AG09309 (cell line): ENCODE measurements around the gene PCYT1B.

ENCODE experiments used
- DNase-seq: peaks from one replicate; pipeline ENCODE4 v3.0.0-alpha.2; 2010; ENCODE audit warnings: low read depth
- H3K4me3 ChIP-seq: 2 replicates; pipeline ENCODE4 v1.5.1; 2011; ENCODE audit warnings: mild to moderate bottlenecking, low read depth, low read length, moderate library complexity; ENCODE audit not compliant: control insufficient read depth
- CTCF ChIP-seq: IDR thresholded peaks from 2 replicates; pipeline ENCODE4 v1.5.1; 2011; ENCODE audit warnings: mild to moderate bottlenecking, low read depth, low read length, inconsistent platforms; ENCODE audit not compliant: insufficient read depth, control insufficient read depth; ENCODE audit errors: missing control alignments

Gene PCYT1B

DNA sequence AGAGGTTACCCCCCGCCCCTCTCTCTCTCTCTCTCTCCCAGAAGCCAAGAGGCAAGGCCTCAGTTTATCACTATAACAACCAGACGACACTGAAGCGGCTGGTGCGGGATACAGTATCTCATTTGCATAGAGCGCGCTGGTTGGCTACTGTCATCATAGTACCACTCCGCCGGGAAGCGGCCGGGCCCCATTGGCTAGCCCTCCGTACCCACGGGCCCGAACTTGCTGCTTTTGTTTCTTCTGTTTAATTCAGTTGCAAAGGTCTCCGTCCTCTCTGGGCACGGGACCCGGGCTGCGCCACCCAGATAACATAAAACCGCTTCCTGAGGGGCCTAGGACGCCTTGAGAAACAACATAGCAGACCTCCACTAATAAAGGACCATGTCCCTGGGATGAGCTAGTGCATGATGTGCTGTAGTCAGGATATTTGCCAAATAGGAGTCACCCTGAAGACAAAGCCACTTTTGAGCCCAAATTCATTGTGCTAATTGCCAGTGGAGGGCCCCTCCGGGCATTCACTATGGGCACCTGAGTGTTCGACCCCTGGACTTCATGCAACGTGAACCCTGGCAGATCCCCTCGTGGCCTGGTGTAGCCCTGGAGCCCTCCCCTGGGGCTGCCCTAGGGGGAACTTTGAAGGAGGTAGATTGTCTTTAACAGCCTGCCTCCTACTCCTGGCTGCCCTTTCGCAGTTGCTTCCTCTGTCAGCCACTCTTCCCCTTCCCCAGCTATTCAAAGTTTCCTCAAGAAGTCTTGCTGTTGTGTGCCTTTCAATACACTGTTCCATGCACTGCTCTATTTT, at the start of gene PCYT1B:
Gene PCYT1B (minus strand): TSS at position 91 of the 802 bp plus-strand sequence. CDS start 242 bp downstream, outside the sequence.
- no peak for DNase-seq
- TF ChIP-seq CTCF, result no peak
- H3K4me3 ChIP-seq, result no peak within 1 kb of the TSS

GRCh38 chrX:24696294-24696693, 49.1 kb upstream of the PCYT1B start:
- no peak overlapping the region for H3K4me3 ChIP-seq
- no peak for TF ChIP-seq CTCF
- no peak for DNase-seq

GRCh38 chrX:24694825-24695224, 47.7 kb upstream of the PCYT1B start:
- no peak for TF ChIP-seq CTCF
- H3K4me3 ChIP-seq, result no peak overlapping the region
- DNase-seq, result no peak

- H3K4me3 ChIP-seq, result peak within 1 kb of the TSS; percentile 88
- peak; percentile 82 for DNase-seq
- peak; percentile 11 for TF ChIP-seq CTCF
These were observed 46.5 kb upstream of the PCYT1B start, which contains the start of gene POLA1 for GRCh38 chrX:24693453-24694202. Gene POLA1, plus strand, starts transcription at chrX:24693918. Its CDS starts 44 bp downstream, at chrX:24693962.

- H3K4me3 ChIP-seq, result no peak overlapping the region
- no peak for TF ChIP-seq CTCF
- no peak for DNase-seq
These were observed 45.2 kb upstream of the PCYT1B start for GRCh38 chrX:24692305-24692704.

DNA sequence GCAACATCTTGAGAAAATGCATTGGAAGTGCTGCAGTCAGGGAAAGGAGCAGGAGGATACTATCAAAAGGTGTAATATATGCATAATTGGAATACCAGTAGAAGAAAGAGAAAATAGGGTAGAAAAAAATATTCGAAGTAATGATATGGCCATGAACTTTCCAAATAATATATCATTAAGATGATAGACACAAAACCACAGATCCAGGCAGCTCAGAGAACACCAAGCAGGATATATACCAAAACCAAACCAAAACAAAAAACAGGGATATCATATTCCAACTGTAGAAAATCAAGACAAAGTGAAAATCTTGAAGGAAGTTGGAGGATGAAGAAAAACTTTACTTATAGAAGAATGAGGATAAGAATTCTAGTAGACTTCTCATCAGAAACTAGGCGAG, 36.9 kb upstream of the PCYT1B start:
- no peak overlapping the region for H3K4me3 ChIP-seq
- TF ChIP-seq CTCF, result no peak
- no peak for DNase-seq
